SW 1271 (cell line): ENCODE data around the gene FAM124A.

Experiments
- DNase-seq, 2 experiments: peaks; one replicate each; lab custom pipeline; 2025; lab: John Stamatoyannopoulos, UW

Gene FAM124A, protein sequence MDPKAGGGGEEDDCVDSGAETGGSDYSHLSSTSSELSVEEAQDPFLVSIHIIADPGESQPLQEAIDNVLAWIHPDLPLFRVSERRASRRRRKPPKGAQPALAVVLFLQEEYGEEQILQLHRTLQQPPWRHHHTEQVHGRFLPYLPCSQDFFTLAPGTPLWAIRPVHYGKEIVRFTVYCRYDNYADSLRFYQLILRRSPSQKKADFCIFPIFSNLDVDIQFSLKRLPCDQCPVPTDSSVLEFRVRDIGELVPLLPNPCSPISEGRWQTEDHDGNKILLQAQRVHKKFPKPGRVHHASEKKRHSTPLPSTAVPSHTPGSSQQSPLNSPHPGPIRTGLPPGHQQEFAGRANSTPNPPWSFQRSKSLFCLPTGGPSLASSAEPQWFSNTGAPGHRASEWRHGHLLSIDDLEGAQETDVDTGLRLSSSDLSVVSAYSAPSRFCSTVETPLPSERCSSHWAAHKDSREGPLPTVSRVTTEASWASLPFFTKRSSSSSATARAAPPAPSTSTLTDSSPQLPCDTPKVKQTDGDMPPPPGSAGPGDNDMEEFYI

DNA sequence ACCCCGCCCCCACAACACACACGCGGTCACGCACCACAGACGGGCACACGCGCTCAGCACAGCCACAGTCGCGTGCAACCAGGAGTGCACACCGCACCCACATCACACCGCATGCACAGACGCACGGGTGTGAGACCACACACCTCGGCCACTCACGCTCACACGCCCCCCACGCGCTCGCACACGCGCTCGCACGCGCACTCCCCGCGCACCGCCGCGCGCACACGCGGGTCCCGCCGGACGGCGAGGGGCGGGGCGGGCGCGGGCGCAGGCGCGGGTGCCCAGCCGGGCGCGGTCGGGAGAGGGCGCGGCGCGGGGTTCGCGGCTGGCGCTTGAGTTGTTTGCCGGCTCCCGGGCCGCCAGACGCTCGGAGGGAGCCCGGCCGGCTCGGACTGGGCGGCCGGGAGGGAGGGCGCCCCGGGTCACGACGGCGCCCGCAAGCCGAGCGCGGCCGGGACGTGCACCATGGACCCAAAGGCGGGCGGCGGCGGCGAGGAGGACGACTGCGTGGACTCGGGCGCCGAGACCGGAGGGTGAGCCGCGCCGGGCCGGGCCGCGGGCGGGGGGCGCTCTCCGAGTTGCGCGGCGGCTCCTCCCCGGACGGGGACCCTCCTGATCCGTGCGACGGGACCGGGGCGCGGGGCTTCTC, at the start of gene FAM124A:
Gene FAM124A, plus strand, starts transcription at position 362 of the 649 bp plus-strand sequence. Its CDS starts 104 bp downstream, at position 466.
- DNase-seq, result no peak

DNA sequence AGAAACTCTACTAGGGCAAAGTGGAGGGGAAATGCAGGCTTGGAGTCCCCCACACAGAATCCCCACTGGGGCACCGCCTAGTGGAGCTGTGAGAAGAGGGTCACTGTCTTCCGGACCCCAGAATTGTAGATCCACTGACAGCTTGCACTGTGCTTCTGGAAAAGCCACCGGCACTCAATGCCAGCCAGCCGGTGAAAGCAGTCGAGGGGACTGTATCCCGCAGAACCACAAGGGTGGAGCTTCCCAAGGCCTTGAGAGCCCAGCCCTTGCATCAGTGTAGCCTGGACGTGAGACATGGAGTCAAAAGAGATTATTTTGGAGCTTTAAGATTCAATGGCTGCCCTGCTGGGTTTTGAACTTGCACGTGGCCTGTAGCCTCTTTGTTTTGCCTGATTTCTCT, 47.2 kb upstream of the FAM124A start:
- DNase-seq, result no peak

DNA sequence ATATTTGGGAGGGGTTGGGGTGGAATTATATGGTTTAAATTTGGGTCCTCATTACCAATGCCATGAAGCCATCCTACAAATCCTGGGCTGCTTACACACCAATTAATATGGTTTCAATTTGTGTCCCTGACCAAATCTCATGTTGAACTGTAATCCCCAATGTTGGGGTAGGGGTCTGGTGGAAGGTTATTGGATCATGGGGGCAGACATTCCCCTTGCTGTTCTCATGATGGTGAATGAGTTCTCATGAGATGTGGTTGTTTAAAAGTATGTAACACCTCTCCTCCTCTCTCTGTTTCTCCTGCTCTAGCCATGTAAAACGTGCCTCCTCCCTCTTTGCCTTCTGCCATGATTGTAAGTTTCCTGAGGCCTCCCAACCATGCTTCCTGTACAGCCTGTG, 46.6 kb upstream of the FAM124A start:
- no peak for DNase-seq

DNA sequence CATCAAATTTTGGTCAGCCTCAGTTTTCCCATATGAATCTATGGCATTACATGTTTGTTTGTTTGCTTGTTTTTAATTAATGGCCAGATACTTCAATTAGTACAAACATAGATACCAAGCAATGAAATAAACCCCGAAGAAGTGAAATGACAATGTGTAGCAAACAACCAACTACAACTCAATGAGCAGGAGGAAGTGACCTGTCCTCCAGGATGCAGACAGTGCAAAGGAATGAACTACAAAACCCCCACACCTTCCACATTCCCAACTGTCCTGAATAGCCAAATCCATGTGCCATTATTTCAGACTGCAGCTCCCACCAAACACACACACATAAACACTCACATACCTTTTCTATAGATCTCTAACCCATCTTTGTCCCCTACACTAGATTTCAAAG, 45.0 kb upstream of the FAM124A start:
- no peak for DNase-seq

DNA sequence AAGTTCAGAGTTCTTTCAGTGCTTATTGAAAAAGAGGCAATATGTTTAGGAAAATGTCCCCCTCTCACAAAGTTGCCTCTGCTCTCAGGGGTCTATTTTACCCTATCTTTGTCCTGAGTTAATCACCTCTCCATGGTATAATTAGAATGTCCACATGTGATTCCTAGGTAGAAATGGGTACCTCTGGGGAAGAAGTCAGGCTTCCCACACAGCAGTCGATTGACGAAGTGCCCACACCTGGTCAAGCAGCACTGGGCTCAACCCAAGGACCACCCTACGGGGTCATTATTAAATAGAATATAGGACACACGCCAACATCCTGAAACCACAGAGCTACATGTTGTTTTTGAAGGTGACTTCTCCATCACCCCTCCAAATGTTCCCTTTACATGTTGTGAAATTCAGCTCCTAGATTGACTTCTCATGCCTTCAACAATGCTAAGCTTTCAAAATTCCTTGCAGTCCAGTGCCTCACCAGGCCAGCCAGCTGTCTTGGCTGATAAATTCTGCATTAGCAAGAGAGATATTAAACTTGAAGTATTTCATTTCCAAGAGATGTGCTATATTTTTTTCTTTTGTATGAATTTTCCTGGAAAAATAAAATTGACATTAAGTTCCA, 43.6 kb upstream of the FAM124A start:
- DNase-seq, result no peak

DNA sequence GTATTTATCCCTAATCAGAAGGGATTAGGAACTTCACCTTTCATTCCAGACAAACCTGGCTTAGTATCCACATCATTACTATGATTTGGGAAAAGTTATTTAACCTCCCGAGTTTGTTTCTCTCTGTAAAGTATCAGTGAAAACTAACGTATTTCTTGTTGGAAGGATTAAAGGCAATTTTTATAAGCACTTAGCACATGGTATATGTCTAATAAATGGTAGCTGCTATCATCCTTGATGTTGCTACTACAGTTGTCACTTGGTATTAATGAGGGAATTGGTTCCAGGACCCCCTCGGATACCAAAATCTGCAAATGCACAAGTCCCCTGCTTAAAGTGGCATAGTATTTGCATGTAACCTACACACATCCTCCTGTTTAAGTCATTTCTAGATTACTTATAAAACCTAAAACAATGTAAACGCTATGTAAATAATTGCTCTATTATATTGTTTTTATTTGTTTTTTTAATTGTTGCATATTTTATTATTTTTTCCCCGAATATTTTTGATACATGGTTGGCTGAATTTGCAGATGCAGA, 42.7 kb upstream of the FAM124A start:
- DNase-seq, result no peak

DNA sequence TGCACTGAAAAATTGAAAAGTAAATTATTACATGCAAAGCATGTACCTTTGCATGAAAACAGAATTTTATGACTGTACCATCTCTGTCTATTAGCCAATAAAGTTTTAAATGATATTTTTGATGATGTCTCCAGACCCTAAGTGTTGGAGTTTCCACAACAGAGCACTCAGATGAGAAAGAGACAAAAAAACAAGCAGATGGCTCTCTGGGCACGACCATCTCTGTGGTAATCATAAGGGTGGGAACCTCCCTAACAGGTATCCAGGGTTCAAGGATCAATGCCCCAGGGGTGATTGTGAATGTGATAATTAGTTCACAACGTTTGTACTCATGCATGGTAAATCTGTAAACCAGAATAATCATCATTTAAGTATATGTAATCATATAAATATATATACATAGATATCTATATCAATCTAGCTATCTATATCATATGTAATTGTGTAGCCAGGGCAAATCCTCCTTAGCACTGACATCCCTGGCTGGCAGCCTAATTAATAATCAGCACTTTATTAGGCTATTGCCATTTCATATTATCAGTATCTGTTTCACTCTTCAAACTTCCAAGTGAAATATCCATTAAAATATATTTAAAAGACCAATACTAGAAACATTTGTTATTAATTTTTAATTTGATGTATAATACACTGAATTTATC, 41.2 kb upstream of the FAM124A start:
- DNase-seq, result no peak

DNA sequence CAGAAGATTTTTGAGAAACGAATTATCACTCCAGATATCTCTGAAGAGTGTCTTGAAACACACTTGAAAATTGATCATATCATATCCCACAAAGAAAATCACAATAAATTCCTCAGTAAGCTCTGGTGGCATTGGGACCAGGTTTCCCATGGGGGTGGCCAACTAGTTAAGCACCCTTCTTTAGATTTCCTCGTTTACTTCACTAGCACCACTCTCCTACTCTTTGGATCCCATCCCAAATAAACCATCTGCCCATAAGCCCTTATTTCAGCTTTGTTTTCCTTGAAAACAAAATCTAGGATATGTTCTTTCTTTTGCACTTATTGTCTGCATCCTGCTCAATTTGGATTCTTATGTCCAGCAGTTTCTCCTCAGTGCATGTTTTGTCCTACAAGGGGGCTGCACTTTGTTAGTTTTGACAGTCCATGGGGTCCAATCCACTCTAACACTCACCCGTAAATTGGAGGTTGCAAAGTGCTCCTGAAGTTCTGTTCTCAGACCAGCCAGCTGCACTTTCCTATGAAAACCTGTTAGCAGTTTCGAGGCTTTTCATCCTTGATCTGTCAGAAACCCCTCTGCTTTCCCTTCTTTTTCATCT, 40.3 kb upstream of the FAM124A start:
- no peak for DNase-seq

DNA sequence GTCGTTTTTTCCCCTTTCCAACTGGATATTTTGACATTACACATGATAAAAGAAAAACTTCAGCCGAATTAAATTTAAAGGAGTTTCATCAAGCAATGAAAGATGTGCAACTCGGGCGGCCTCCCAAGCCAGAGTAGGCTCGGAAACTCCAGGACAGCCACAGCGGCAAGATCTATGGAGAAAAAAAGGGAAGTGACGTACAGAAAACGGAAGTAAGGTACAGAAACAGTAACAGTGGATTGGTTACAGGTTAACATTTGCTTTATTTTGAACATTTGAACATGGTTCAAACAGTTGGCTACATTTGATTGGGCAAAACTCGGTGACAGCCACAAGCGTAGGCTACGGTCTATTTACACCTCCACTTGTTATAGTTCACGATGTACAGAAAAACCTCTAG, 30.5 kb upstream of the FAM124A start:
- no peak for DNase-seq

DNA sequence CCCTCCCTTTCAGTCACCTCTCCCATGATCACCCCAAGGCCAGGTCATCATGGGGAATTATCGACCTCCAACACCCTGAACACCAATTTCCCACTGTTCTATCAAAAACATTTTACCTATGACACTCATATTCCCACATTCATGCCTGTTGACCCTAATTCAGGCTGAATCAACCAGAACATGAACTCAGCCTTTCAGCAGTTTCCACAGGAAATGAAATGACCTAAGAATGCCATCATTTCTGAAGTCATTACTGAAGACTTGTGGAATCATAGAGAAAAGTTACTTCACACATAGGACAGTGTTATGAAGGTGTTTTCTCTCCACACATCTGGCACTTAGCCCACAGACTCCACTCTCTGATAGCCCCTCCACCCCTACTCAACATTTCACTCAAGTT, 29.9 kb upstream of the FAM124A start:
- DNase-seq, result no peak

DNA sequence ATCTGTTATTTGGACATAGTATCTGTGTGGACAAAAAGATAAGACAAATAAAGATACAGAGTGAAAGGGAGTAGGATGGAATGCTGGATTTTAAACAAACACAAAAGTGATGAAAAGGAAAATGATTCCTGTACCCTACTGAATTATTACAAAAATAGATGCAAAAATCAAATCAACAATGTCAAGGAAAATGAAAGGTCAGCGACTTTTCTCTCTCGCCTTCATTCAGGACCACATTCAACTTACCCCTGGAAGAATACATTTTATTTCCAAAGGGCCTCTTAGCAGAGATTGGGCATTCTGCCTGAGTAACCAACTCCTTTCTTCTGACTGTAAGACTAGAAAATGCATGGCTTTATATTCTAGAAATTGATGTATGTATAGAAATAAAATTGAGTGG, 28.8 kb upstream of the FAM124A start:
- no peak for DNase-seq

DNA sequence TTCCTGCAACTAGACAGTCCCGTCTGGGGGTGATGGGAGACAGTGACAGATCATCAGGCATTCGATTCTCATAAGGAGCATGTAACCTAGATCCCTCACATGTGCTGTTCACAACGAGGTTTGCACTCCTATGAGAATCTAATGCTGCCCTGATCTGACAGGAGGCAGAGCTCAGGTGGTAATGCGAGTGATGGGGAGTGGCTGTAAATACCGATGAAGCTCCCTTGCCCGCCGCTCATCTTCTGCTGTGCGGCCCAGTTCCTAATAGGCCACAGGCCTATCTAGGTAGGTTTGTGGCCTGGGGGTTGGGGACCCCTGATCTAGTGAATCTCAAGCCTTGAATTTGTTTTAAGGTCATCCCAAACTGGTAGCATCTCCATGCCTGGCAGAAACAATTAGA, 27.3 kb upstream of the FAM124A start:
- no peak for DNase-seq

DNA sequence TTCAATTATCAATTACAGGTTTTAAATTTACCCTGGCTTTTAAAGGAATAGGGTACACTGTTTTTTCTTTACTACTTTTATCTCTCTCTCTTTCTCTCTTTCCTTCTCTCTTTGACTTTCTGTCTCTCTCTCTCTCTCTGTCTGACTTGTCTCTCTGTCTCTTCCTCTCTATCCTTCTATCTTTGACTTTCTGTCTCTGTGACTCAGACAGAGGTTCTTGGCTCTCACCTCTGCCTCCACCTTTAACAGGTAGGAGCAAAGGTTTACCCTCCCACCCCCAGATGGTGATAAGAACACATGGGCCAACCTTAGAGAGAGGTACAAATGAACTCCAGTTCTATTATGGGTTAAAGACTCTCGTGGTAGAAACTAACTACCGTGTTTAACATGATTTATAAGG, 20.3 kb upstream of the FAM124A start:
- no peak for DNase-seq

DNA sequence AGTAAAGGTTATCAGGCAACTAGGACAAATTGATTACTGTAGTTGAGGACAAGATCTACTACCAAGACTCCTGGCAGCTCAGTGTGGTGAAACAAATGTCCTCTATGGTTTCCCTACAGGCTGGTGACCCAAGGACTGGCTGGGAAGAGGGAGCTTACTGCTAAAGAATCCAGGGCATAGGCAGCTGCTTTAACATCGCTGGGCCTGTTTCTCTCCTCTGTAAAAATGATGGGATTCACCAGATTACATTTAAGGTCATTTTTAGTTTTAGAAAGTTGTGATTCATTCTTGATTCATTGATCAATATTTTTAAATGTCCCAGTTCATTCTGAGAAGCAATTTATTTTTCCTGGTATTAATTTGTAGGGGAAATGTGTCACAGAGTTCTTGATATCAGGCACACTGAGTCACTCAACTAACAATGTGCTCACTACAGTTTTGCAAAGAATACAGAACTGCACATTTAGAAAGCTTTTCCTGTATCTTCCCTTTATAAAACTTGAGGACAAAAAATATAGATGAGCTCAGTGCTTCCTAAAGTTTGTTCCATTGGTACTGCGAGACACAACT, 19.6 kb upstream of the FAM124A start:
- DNase-seq, result no peak

DNA sequence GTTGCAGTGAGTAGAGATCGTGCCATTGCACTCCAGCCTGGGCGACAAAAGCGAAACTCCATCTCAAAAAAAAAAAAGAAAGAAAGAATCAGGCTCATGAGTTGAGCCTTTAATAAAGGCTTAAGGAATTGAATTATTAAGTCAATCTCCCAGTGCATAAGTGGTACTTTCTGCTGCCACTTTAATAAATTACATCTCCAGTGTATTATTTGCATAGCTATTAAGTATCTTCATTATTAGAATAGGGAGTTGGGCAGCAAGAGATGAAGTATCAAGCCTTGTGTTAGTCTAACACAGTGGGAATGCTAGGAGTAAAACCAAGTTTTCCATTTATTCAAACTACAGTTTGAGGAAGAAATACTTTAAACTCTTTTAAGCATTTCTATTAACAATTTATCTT, 15.6 kb upstream of the FAM124A start:
- no peak for DNase-seq

DNA sequence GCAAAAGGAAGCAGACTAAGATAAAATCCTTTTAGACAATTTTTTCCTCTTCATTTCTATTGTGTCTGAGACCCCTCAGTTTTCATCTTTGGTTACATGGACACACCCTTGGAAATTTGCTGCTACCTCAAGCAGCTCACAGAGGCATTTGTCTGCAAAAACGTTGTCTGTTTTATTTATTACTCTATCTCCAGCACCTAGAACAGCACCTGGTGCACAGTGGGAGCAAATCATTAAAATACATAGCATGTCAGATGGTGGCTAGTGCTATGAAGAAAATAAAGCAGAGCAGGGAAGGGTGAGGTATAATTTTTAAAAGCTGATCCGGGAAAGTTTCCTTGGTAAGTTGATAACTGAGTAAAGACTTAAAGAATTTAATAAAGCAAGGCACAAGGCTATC, 14.3 kb upstream of the FAM124A start:
- DNase-seq, result no peak

DNA sequence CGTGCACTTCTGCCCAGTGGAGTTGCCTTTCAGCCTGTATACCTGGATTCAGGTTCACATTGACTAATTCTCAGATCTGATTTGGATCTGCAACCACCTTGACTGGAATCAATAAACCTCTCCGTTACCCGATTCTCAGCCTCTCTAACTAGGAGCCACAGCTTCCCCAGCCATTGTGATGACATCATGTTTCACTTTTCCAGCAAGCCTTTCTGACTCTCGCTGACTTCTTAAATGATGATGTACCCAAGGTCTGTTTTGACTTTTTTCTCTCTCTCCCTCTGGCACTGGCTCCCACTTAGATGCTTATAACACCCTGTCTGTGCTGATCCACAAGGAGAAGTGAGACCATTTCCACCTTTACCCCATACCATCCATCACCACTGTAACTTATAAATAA, 13.5 kb upstream of the FAM124A start:
- DNase-seq, result no peak

DNA sequence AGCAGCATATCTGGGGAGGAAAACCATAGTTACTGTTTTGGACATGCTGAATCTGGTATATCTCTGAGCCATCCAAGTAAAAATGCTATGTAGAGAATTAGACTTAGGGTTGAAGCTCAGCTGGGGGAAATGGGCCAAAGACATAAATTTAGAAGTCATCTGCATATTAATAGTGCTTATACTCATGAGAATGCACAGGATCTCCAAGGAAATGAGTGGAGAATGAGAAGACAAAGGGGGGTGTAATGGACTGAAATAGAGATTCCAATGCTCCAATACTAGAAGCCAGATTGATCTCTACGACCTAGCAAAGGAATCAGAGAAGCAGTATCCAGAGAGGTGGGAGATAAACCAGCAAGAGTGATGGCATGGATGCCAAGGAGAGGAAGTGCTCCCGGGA, 10.3 kb upstream of the FAM124A start:
- DNase-seq, result no peak

DNA sequence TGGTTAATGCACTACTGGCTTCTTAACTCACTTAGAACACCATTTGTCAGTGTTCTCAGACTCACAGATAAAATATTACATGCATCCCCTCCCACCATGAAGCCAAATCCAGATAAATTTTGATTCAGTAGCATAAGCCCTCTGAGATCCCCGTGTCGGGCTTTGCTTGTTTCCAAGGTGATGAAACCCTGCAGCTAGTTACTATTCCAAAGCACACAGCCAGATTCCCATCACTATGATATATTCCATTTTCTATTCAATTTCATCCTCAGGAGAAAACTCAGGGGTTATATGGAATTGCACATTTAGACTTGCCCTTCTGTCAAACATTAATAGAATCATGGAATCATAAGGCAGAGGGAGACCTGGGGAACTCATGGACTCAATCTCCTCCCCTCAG, 9.4 kb upstream of the FAM124A start:
- DNase-seq, result no peak

DNA sequence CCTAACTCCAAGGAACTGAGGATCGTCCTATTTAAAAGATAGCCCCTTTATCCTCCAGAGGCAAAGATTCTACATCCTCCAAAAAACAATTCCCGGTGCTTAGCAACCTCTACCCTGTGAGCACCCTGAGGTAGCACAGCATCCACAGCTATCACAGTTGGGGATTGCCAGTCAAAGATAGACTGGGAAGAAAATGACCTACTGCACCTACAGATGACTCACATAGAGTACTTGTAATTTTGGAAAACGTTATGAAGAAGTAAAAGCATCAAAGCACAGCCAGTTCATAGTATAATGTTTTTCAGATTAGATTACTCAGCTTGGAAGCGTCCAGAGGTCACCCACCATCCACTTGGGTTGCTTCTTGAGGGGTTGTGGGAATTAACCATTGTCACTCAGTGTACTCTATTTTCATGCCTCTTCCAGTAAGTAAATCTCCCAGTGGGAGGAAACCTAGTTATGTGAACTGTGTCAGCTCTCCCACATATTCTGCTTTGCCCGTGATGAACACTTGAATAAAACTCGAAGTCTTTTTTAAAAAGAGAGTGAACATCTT, 8.9 kb upstream of the FAM124A start:
- DNase-seq, result no peak

DNA sequence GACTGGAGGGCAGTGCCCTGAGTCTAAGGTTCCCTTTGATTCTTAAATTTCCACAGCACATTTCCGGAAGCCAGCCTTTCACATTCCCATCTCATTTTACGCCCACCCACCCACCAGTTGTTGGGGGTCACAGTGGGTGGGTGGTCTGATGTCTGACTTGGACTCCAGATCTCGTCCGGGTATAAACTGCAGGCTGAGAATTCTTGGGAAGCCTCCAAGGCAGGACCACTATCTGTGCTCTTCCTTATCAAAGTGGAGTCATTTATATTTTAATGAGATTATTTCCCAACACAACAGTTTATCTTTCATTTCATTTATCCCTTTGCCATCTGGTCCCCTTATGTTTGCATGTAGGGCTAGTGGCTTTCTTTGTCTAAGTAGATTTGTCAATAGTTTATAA, 3.6 kb upstream of the FAM124A start:
- no peak for DNase-seq
